HG03354 (cell line): ENCODE results near the gene NCAPG2.
A peak's percentile ranks its signal among the peaks of the same experiment; 100 is the strongest.

ENCODE experiments used
- ATAC-seq: cut with Tn5 transposase; IDR thresholded peaks from one replicate; pipeline ENCODE4 v1.9.1; 2021; ENCODE audit warnings: mild to moderate bottlenecking; ENCODE audit not compliant: unreplicated experiment, poor library complexity, severe bottlenecking

The NCAPG2 gene, protein sequence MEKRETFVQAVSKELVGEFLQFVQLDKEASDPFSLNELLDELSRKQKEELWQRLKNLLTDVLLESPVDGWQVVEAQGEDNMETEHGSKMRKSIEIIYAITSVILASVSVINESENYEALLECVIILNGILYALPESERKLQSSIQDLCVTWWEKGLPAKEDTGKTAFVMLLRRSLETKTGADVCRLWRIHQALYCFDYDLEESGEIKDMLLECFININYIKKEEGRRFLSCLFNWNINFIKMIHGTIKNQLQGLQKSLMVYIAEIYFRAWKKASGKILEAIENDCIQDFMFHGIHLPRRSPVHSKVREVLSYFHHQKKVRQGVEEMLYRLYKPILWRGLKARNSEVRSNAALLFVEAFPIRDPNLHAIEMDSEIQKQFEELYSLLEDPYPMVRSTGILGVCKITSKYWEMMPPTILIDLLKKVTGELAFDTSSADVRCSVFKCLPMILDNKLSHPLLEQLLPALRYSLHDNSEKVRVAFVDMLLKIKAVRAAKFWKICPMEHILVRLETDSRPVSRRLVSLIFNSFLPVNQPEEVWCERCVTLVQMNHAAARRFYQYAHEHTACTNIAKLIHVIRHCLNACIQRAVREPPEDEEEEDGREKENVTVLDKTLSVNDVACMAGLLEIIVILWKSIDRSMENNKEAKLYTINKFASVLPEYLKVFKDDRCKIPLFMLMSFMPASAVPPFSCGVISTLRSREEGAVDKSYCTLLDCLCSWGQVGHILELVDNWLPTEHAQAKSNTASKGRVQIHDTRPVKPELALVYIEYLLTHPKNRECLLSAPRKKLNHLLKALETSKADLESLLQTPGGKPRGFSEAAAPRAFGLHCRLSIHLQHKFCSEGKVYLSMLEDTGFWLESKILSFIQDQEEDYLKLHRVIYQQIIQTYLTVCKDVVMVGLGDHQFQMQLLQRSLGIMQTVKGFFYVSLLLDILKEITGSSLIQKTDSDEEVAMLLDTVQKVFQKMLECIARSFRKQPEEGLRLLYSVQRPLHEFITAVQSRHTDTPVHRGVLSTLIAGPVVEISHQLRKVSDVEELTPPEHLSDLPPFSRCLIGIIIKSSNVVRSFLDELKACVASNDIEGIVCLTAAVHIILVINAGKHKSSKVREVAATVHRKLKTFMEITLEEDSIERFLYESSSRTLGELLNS

GRCh38 chr7:158704524-158705233 is at the start of gene NCAPG2:
NCAPG2 (minus strand) TSS chr7:158704804; CDS start chr7:158701899, 2,905 bp downstream.
- ATAC-seq, result peak; percentile 97

DNA sequence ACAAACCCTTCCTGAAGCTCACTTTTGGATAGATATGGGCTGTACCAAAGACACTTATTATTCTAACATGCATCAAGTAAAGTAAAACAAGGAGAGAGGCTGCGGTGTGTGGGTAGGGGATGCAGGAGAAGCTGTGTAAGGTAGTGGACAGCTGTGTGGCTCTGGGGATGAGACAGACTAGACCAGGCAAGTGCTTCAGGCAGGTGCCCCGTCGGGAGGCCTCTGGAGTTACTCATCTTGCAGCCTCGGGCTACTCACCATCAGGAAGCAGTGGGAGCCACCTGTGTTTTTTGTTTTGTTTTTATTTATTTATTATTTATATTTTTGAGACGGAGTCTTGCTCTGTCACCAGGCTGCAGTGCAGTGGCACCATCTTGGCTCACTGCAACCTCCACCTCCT is 49.3 kb upstream of the NCAPG2 start:
- no peak for ATAC-seq

DNA sequence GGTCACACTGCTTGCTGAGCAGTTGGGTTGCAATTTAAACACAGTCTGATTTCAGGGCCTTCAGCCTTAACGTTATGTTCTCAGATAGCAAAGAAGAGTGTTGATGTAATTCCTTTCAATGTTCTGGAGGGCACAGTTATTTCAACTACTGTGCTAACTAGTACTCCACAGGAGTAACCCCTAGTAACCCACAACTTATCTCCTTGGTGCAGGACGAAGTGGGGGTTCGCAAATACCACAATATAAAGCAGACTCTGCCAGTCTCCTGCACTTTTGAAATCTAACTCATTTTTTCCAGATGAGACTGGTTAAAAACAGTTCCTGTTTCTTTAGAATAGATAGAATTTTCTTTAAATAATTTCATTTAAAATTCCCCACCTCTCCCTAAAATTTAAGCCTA is 47.1 kb upstream of the NCAPG2 start:
- ATAC-seq, result no peak

- no peak for ATAC-seq
Observed at GRCh38 chr7:158751199-158751598, 46.6 kb upstream of the NCAPG2 start.

DNA sequence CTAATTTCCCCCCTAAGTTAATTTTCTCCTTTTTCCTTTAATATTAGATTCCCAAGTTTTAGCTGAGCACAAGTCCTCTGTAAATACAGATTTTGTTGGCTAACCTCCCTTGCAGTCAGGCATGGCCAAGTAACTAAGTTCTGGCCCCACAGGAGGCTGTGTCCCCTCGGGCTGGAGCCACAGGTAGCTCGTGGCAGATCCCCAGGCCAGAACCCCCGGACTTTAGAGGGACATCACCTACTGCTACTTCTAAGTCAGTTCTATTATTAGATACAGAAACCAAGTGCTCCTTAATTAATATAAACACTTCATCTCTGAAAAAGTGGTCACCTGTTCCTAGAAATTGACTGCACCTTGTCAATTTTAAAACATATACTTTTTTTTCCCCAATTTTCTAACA is 46.1 kb upstream of the NCAPG2 start:
- no peak for ATAC-seq

DNA sequence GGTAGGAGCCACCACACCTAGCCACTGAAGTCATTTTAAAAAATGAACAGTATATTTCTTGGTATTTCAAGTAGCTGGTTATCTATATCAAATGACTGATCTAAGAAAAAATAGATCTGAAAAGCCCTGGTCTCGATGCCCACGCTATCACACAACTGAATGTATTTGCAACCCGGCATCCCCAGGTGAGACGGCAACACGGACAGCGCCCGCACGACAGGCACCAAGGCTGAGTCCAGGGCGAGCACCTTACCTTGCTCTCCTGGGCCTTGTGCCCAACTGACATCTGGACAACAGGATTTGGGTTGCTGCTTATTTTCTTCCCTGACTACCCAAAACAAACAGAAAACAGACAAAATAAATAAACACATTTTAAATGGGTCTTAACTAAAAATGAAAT is 44.8 kb upstream of the NCAPG2 start:
- no peak for ATAC-seq

DNA sequence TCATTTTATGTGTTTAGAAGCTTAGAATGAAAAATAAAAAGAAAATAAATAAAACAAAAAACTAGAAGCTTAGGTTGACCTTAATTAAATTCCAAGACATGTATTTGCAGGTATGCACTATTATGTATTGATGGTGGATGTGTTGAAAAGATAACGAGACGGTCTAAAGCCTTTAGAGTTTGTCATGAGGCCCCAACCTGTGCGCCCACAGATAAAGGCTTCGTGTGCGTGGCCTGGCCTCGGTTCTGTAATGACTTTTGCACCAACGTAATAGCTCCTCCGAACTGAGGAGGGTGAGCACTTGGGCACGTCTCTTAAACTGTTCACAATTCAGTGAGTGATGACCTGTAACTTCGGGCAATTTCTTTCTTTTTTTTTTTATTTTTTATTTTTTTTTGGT is 43.7 kb upstream of the NCAPG2 start:
- no peak for ATAC-seq

- ATAC-seq, result no peak
Observed at GRCh38 chr7:158747408-158747807, 42.8 kb upstream of the NCAPG2 start.

DNA sequence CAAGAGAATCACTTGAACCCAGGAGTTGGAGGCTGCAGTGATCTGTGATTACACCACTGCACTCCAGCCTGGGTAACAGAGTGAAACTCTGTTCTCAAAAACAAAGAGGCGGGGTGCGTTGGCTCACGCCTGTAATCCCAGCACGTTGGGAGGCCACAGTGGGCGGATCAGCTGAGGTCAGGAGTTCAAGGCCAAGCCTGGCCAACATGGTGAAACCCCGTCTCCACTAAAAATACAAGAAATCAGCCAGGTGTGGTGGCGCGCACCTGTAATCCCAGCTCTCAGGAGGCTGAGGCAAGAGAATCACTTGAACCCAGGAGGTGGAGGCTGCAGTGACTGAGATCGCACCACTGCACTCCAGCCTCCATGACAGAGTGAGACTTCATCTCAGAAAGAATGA is 42.4 kb upstream of the NCAPG2 start:
- no peak for ATAC-seq

DNA sequence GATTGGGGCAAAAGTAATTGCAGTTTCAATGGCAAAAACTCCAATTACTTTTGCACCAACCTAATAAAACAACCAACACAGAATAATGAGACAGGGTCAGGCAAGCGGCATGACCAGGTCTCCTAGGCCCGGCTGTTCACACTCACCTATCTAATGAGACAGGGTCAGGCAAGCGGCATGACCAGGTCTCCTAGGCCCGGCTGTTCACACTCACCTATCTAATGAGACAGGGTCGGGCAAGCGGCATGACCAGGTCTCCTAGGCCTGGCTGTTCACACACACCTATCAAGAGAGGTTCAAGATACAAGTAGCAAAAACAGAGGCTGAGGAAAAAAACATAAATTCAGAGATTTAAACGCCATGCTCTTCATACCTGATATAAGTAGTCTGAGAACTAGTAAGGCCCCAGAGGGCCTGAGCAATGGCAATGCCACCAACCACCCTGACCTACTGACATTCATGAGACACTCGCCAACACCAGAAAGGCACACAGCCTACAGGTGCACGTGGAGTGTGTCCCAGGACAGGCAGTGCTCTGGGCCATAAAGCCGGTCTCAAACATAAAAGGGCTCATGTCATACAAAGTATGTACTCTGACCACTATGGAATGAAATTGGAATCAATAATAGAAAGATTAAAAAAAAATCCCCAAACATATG is 40.6 kb upstream of the NCAPG2 start:
- ATAC-seq, result no peak

DNA sequence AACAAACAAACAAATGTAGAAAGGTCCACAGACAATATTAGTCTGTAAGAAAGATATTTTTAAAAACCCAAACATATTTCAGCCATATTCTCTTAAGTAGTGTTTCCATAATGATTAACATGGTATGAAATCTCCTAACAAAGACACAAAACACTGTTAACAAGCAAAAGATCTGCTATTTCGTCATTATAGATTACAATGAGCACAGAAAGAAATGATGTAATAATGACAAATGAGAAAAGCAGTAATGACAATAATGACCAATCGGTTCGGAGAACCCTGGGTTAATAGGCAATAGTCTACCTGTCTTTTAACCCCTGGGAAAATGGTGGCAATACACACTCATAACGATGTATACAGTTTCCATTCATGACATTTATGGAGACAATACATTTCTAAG is 39.5 kb upstream of the NCAPG2 start:
- ATAC-seq, result no peak

DNA sequence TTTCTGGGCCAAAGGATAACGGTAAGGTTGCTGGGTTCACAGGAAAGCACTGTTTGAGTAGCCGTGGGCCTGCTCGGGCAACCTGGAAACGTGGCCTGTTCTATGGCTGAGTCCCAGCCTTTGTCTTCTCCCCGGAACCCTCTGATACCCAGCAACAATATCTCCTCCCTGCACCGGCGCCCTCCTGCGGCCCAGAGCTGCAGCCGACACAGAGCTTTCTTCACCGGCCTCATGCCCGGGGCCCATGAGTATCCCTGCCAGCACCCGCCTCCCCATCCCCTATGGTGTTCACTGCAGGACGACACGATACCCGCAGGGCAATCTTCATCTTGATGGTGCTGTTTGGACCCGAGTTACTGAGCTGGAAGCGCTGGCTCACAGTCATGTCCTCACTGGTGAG is 38.6 kb upstream of the NCAPG2 start:
- ATAC-seq, result no peak

GRCh38 chr7:158742065-158742821 is 37.6 kb upstream of the NCAPG2 start:
- ATAC-seq, result no peak

GRCh38 chr7:158741294-158741666 is 36.7 kb upstream of the NCAPG2 start:
- ATAC-seq, result no peak

DNA sequence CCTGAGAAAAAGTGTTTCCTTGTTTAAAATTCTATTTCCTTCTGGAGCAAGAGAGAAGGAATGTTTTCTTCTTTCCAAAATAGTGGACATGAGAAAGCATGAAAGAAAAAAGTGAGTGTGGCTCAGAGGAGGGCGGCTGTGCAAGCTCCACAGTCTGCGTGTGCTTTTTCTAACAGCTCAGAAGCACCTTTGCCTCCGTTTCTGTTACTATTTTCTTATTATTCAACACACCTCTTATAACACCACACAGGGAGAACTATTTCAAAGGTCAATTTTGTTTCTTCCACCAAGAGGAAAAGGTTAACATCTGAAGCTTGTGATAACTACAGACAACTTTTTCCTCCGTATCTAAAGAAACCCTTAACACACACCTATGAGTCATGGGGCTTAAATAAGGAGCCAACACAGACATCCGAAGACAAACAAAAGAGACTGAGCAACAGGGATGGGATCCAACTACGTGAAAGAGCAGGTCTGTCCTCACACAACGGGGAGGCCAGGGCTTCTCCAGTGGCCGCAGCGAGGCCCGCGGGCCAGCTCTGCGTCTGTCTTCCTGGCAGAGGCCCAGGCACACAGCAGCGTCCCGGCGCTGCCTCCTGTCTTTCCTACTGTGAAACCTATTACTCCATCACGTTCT is 36.2 kb upstream of the NCAPG2 start:
- ATAC-seq, result no peak

GRCh38 chr7:158740013-158740656 is 35.5 kb upstream of the NCAPG2 start:
- ATAC-seq, result no peak

GRCh38 chr7:158738841-158739240 is 34.2 kb upstream of the NCAPG2 start:
- ATAC-seq, result no peak
